ENCODE results near the gene SMIM43. TPM values are rescaled to one million over a fixed set of nuclear protein-coding genes. Genes with fewer than 3 reads are reported as not detected.

SMIM43 gene
- polyA plus RNA-seq, 1 of the 3 experiments (the other 2 are of a cell fraction) = 37.2 TPM

DNA sequence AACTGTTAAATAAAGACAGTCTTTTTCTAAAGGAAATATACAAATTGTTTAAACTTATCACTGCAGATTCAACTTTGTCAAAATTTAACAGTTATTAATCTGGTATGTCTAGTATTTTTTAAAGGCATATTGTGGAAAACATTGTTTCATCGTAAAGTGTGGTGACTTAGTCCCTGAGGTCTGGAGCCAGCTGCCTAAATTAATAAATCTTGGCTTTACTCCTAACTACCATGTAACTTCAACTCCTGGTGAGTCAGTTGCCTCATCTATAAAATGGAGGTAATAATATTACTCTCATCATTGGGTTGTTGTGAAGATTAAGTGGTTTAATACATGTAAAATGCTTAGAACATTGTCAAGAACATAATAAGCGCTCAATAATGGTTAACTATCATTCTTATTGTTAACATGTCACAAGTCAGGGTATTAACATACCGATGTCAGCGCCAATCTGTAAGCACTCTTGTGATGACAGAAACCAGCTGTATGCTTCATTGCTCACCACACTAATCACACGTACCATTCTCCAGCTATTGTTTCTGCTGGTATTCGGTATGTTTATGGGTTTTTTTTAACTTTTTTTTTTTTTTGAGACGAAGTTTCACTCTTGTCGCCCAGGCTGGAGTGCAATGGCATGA, 14.1 kb upstream of the SMIM43 start:
- Histone ChIP-seq H3K36me3 (replicated peaks in 1 of 2; ENCODE audit: control insufficient read depth in 1 of 2, insufficient read depth in 2 of 2, low read length in 1 of 2) (peaks cover 0 to 5% of the 10 kb centered on the region in 2 experiments), H4K20me1 (ENCODE audit: insufficient read depth) (no peaks in the 10 kb centered on the region), H3K27ac (ENCODE audit: low read depth in 2 of 2, low read length in 1 of 2) (peak overlapping the region; percentile 60 to 75; a peak in 3 of 4 replicates), H2AFZ (ENCODE audit: low read depth) (no peak overlapping the region; the same call in 1 of the 2 replicates), H3K9ac (peak overlapping the region; percentile 14; the same call in 1 of the 2 replicates), H3K9me3 (0 out of 2 replicates have a peak, but pooled peaks cover 6% of the 10 kb centered on the region), H3K4me2 (no peak overlapping the region), H3K27me3 (ENCODE audit: insufficient read depth) (no peaks in the 10 kb centered on the region), H3K4me3 (ENCODE audit: low read depth in 2 of 2, low read length in 1 of 2) (no peak overlapping the region), H3K9me2 (no peaks in the 10 kb centered on the region), H3K79me2 (ENCODE audit: insufficient read depth) (no peaks in the 10 kb centered on the region), H3F3A (replicated peaks; ENCODE audit: insufficient read depth) (peaks cover 18% of the 10 kb centered on the region), H3K4me1 (ENCODE audit: control insufficient read depth in 1 of 2, insufficient read depth in 2 of 2, low read depth in 1 of 2, low read length in 1 of 2) (peaks cover 0 to 18% of the 10 kb centered on the region in 2 experiments; a peak in 2 of 4 replicates)
- ChIA-PET CTCF (no interaction called here), POLR2A (no interaction called here)
- 18% methylated on average over 8 of the region's 8 CpGs for WGBS (ENCODE audit: low lambda C conversion rate)
- DNase-seq = no peak
- 0 out of 2 replicates have a peak, but pooled peaks have one; percentile 15 for TF ChIP-seq RXRA (IDR thresholded peaks at IDR 0.05; ENCODE audit: borderline replicate concordance, low read depth)
- TF ChIP-seq, protein P1, sequence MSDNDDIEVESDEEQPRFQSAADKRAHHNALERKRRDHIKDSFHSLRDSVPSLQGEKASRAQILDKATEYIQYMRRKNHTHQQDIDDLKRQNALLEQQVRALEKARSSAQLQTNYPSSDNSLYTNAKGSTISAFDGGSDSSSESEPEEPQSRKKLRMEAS (IDR thresholded peaks at IDR 0.05; ENCODE audit: low read depth) = peak; percentile 30; the same call in 1 of the 2 replicates
- TF ChIP-seq FOXJ3 (CRISPR knock-in tag; IDR thresholded peaks at IDR 0.05) = no peak
- TF ChIP-seq POLR2AphosphoS5 (IDR thresholded peaks at IDR 0.05; ENCODE audit: low read depth, low read length) = peak; percentile 73
- TF ChIP-seq CHD2 (IDR thresholded peaks at IDR 0.05; ENCODE audit: low read length, partially characterized antibody) = no peak
- TF ChIP-seq TCF12 (IDR thresholded peaks at IDR 0.05) = peak; percentile 98
- TF ChIP-seq NRF1 (IDR thresholded peaks at IDR 0.05; ENCODE audit: low read depth, low read length) = no peak
- no peak for TF ChIP-seq SMC3 (IDR thresholded peaks at IDR 0.05; ENCODE audit: low read depth, low read length)
- no peak for TF ChIP-seq ELF1 (IDR thresholded peaks at IDR 0.05)
- peak; percentile 78 to 93 for TF ChIP-seq EP300 (IDR thresholded peaks at IDR 0.05; ENCODE audit: borderline replicate concordance in 1 of 2, low read depth in 1 of 2, low read length in 1 of 2)
- no peak for TF ChIP-seq MEF2A (IDR thresholded peaks at IDR 0.05; ENCODE audit: borderline replicate concordance, low read depth)
- TF ChIP-seq, protein P2, sequence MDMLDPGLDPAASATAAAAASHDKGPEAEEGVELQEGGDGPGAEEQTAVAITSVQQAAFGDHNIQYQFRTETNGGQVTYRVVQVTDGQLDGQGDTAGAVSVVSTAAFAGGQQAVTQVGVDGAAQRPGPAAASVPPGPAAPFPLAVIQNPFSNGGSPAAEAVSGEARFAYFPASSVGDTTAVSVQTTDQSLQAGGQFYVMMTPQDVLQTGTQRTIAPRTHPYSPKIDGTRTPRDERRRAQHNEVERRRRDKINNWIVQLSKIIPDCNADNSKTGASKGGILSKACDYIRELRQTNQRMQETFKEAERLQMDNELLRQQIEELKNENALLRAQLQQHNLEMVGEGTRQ (IDR thresholded peaks at IDR 0.05; ENCODE audit: borderline replicate concordance, low read depth, low read length) = no peak
- peak; percentile 88 for TF ChIP-seq FOXM1 (IDR thresholded peaks at IDR 0.05; ENCODE audit: low read depth)
- TF ChIP-seq TAF1 (IDR thresholded peaks at IDR 0.05; ENCODE audit: borderline replicate concordance, low read depth, low read length) = no peak
- TF ChIP-seq, protein P3, sequence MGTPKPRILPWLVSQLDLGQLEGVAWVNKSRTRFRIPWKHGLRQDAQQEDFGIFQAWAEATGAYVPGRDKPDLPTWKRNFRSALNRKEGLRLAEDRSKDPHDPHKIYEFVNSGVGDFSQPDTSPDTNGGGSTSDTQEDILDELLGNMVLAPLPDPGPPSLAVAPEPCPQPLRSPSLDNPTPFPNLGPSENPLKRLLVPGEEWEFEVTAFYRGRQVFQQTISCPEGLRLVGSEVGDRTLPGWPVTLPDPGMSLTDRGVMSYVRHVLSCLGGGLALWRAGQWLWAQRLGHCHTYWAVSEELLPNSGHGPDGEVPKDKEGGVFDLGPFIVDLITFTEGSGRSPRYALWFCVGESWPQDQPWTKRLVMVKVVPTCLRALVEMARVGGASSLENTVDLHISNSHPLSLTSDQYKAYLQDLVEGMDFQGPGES (IDR thresholded peaks at IDR 0.05; ENCODE audit: low read depth, low read length) = no peak
- peak; percentile 90; the same call in 1 of the 2 replicates for TF ChIP-seq TEAD4 (IDR thresholded peaks at IDR 0.05; ENCODE audit: borderline replicate concordance, insufficient read depth)
- TF ChIP-seq SIN3A (IDR thresholded peaks at IDR 0.05; ENCODE audit: borderline replicate concordance, low read depth, low read length) = peak; percentile 87
- TF ChIP-seq JUND (IDR thresholded peaks at IDR 0.05) = peak; percentile 76
- TF ChIP-seq, protein P4, sequence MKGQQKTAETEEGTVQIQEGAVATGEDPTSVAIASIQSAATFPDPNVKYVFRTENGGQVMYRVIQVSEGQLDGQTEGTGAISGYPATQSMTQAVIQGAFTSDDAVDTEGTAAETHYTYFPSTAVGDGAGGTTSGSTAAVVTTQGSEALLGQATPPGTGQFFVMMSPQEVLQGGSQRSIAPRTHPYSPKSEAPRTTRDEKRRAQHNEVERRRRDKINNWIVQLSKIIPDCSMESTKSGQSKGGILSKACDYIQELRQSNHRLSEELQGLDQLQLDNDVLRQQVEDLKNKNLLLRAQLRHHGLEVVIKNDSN (IDR thresholded peaks at IDR 0.05; ENCODE audit: borderline replicate concordance, low read depth) = no peak
- TF ChIP-seq GATA2 (CRISPR knock-in tag; IDR thresholded peaks at IDR 0.05) = no peak
- TF ChIP-seq EZH2phosphoT487 (IDR thresholded peaks at IDR 0.05; ENCODE audit: borderline replicate concordance, low read depth) = no peak
- TF ChIP-seq, protein P5, sequence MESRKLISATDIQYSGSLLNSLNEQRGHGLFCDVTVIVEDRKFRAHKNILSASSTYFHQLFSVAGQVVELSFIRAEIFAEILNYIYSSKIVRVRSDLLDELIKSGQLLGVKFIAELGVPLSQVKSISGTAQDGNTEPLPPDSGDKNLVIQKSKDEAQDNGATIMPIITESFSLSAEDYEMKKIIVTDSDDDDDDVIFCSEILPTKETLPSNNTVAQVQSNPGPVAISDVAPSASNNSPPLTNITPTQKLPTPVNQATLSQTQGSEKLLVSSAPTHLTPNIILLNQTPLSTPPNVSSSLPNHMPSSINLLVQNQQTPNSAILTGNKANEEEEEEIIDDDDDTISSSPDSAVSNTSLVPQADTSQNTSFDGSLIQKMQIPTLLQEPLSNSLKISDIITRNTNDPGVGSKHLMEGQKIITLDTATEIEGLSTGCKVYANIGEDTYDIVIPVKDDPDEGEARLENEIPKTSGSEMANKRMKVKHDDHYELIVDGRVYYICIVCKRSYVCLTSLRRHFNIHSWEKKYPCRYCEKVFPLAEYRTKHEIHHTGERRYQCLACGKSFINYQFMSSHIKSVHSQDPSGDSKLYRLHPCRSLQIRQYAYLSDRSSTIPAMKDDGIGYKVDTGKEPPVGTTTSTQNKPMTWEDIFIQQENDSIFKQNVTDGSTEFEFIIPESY (IDR thresholded peaks at IDR 0.05; ENCODE audit: borderline replicate concordance, low read depth) = no peak
- TF ChIP-seq GABPA (IDR thresholded peaks at IDR 0.05; ENCODE audit: low read depth) = no peak
- TF ChIP-seq RAD21 (IDR thresholded peaks at IDR 0.05; ENCODE audit: low read length) = no peak
- peak; percentile 67 for TF ChIP-seq NFIC (IDR thresholded peaks at IDR 0.05; ENCODE audit: borderline replicate concordance)
- no peak for TF ChIP-seq RCOR1 (IDR thresholded peaks at IDR 0.05; ENCODE audit: low read length)
- TF ChIP-seq FOSL2 (IDR thresholded peaks at IDR 0.05; ENCODE audit: borderline replicate concordance, low read depth) = peak; percentile 50; the same call in 1 of the 2 replicates
- TF ChIP-seq MXI1 (IDR thresholded peaks at IDR 0.05; ENCODE audit: low read depth, low read length) = no peak
- TF ChIP-seq, protein P6, sequence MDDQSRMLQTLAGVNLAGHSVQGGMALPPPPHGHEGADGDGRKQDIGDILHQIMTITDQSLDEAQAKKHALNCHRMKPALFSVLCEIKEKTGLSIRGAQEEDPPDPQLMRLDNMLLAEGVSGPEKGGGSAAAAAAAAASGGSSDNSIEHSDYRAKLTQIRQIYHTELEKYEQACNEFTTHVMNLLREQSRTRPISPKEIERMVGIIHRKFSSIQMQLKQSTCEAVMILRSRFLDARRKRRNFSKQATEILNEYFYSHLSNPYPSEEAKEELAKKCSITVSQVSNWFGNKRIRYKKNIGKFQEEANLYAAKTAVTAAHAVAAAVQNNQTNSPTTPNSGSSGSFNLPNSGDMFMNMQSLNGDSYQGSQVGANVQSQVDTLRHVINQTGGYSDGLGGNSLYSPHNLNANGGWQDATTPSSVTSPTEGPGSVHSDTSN (IDR thresholded peaks at IDR 0.05) = peak; percentile 97

Data from SK-N-SH (cell line).